Erythroblast (primary cell): ENCODE data around the gene TOMM22.

Experiments
- GATA1 ChIP-seq: IDR thresholded peaks from 2 replicates; pipeline ENCODE4 v1.6.1; 2011; ENCODE audit warnings: low read depth, mild to moderate bottlenecking, control low read depth, low read length, moderate library complexity
- POLR2A ChIP-seq: IDR thresholded peaks from 2 replicates; pipeline ENCODE4 v1.6.1; 2011; ENCODE audit warnings: mild to moderate bottlenecking, low read length

- TF ChIP-seq POLR2A (no peak), GATA1 (no peak)
Observed at GRCh38 chr22:38731703-38732161, 50.0 kb downstream of the TOMM22 start.
